Progenitor cell of endocrine pancreas (in vitro differentiated cells): ENCODE data around the gene ASPN. TPM values are rescaled to one million over a fixed set of nuclear protein-coding genes. Genes with fewer than 3 reads are reported as not detected.

Experiments used
- DNase-seq: peaks from one replicate; pipeline ENCODE4 v3.0.0; 2021; ENCODE audit warnings: low spot score; ENCODE audit not compliant: unreplicated experiment
- H3K27ac Mint-ChIP-seq: 2 replicates; pipeline ENCODE4 v1.8.0; 2021; ENCODE audit warnings: mild to moderate bottlenecking, moderate library complexity, mixed read lengths
- H3K27me3 Mint-ChIP-seq: 2 replicates; pipeline ENCODE4 v1.8.0; 2021; ENCODE audit warnings: mixed read lengths
- H3K36me3 Mint-ChIP-seq: 2 replicates; pipeline ENCODE4 v1.8.0; 2022; ENCODE audit warnings: mixed read lengths; ENCODE audit not compliant: insufficient read depth
- H3K4me1 Mint-ChIP-seq: 2 replicates; pipeline ENCODE4 v1.8.0; 2021; ENCODE audit warnings: low read depth, mixed read lengths
- H3K4me3 Mint-ChIP-seq: 2 replicates; pipeline ENCODE4 v1.8.0; 2021; ENCODE audit warnings: low read depth, mild to moderate bottlenecking, moderate library complexity, mixed read lengths
- H3K9me3 Mint-ChIP-seq: 2 replicates; pipeline ENCODE4 v1.8.0; 2021; ENCODE audit warnings: low read depth, mixed read lengths
- total RNA-seq: library from RNA; stranded (reverse); gene quantifications from 2 replicates; pipeline ENCODE4 v1.2.1, GENCODE V29; 2021
- TF ChIP-seq, protein P1 (sequence below): fragments of 200-600 bp; sonication (generic); IDR thresholded peaks from one replicate; pipeline ENCODE4 v1.5.0; 2021; ENCODE audit warnings: antibody characterized with exemption, mild to moderate bottlenecking; ENCODE audit not compliant: unreplicated experiment

ASPN gene
- total RNA-seq, 1 donor from 2014 or later = not detected

DNA sequence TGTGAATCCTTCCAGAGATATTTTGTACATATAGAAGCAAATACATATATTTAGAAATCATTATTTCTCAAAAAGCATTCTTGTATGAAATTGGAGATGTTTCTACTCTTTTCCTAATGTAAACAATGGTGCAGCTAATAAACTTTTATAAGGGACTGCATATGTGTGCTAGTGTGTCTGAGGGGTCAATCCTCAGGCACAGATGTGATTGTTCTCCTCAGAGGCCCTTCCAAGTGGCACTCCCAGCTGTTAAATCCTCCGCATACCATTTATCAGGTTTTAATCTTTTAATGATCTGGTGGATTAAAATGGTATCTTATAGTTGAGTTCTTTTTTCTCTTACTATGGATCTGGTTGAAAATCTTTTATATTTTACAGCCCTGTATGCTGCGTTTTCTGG lies 52.5 kb downstream of the ASPN start:
- TF ChIP-seq, protein P1, sequence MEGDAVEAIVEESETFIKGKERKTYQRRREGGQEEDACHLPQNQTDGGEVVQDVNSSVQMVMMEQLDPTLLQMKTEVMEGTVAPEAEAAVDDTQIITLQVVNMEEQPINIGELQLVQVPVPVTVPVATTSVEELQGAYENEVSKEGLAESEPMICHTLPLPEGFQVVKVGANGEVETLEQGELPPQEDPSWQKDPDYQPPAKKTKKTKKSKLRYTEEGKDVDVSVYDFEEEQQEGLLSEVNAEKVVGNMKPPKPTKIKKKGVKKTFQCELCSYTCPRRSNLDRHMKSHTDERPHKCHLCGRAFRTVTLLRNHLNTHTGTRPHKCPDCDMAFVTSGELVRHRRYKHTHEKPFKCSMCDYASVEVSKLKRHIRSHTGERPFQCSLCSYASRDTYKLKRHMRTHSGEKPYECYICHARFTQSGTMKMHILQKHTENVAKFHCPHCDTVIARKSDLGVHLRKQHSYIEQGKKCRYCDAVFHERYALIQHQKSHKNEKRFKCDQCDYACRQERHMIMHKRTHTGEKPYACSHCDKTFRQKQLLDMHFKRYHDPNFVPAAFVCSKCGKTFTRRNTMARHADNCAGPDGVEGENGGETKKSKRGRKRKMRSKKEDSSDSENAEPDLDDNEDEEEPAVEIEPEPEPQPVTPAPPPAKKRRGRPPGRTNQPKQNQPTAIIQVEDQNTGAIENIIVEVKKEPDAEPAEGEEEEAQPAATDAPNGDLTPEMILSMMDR = no peak
- Mint-ChIP-seq H3K9me3 (no peaks in the 10 kb centered on the region), H3K36me3 (no peaks in the 10 kb centered on the region), H3K27ac (no peak overlapping the region), H3K4me1 (peaks cover 2% of the 10 kb centered on the region), H3K4me3 (no peak overlapping the region), H3K27me3 (no peaks in the 10 kb centered on the region)
- no peak for DNase-seq

- TF ChIP-seq, protein P1 = no peak
- Mint-ChIP-seq H3K4me1 (peaks cover 2% of the 10 kb centered on the region), H3K27ac (no peak overlapping the region), H3K27me3 (no peaks in the 10 kb centered on the region), H3K4me3 (no peak overlapping the region), H3K36me3 (no peaks in the 10 kb centered on the region), H3K9me3 (no peaks in the 10 kb centered on the region)
- DNase-seq = no peak
Measured at GRCh38 chr9:92426501-92427145, 55.7 kb downstream of the ASPN start.

- no peaks in the 10 kb centered on the region for H3K36me3 Mint-ChIP-seq
- H3K4me1 Mint-ChIP-seq = peaks cover 2% of the 10 kb centered on the region
- H3K27ac Mint-ChIP-seq = no peak overlapping the region
- H3K9me3 Mint-ChIP-seq = no peaks in the 10 kb centered on the region
- DNase-seq = no peak
- H3K4me3 Mint-ChIP-seq = no peak overlapping the region
- no peaks in the 10 kb centered on the region for H3K27me3 Mint-ChIP-seq
- TF ChIP-seq, protein P1 = no peak
Measured at GRCh38 chr9:92425474-92425873, 56.8 kb downstream of the ASPN start.

- H3K27me3 Mint-ChIP-seq = no peaks in the 10 kb centered on the region
- H3K36me3 Mint-ChIP-seq = no peaks in the 10 kb centered on the region
- H3K9me3 Mint-ChIP-seq = no peaks in the 10 kb centered on the region
- H3K4me1 Mint-ChIP-seq = peaks cover 2% of the 10 kb centered on the region
- no peak for DNase-seq
- H3K27ac Mint-ChIP-seq = no peak within 1 kb of the TSS
- TF ChIP-seq, protein P1 = no peak
- no peak within 1 kb of the TSS for H3K4me3 Mint-ChIP-seq
Measured at GRCh38 chr9:92424340-92424739, 58.0 kb downstream of the ASPN start, which contains the start of gene OMD. Gene OMD, minus strand, starts transcription at chr9:92424471. Its CDS starts 6,913 bp downstream, at chr9:92417558.

DNA sequence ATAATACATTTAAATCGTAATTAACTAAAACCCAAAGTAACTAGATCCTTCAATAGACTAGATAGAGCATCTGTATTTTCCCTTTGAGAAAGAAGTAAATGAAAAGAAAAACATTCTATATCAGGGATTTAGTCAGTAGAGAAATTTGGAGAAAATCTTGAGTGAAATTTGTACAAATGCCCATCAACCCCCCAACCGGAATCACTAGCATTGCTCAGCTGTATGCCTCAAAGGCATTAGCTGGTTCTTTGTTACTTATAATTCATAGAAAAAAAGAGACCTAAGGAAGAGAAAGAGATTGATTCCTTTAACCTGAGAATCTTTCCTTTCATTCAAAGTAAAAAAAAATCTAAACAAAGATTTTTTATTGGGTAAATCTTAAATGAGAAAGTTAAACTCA lies 58.7 kb downstream of the ASPN start:
- Mint-ChIP-seq H3K4me1 (peaks cover 2% of the 10 kb centered on the region), H3K36me3 (no peaks in the 10 kb centered on the region), H3K4me3 (no peak overlapping the region), H3K27me3 (no peaks in the 10 kb centered on the region), H3K9me3 (no peaks in the 10 kb centered on the region), H3K27ac (no peak overlapping the region)
- TF ChIP-seq, protein P1 = no peak
- no peak for DNase-seq
